GM18502 (cell line): ENCODE measurements around the gene ARHGAP8.
"Not testable (repeated sequence)": the region's sequence is repeated elsewhere in the genome, so short reads cannot be mapped to it uniquely, and the experiment has no call there.

Experiments used
- ATAC-seq: cut with Tn5 transposase; IDR thresholded peaks from one replicate; pipeline ENCODE4 v1.9.1; 2021; ENCODE audit warnings: mild to moderate bottlenecking; ENCODE audit not compliant: unreplicated experiment, poor library complexity

Gene ARHGAP8

GRCh38 chr22:44895296-44896055 lies 143.1 kb downstream of the ARHGAP8 start:
- no peak for ATAC-seq

DNA sequence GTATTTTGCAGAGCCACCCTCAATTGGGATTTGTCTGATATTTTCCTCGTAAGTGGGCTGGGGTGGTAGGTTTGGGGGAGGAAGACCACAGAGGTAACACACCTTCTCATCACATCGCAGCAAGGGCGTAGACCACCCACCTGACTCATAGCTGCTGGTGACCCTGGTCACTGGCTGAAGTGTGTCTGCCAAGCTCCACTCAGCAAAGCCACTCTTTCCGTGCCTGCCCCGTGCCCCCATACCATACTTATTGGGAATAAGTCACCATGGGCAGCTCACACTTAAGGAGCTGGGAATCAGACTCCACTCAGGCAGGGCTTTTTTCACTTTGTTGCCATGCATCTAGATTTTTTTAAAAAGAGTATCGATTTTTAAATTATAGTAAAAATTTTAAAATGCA lies 145.9 kb downstream of the ARHGAP8 start:
- no peak for ATAC-seq

- no peak for ATAC-seq
Measured at GRCh38 chr22:44901301-44901700, 148.9 kb downstream of the ARHGAP8 start.

- not testable (repeated sequence) for ATAC-seq
Measured at GRCh38 chr22:44903164-44903563, 150.8 kb downstream of the ARHGAP8 start.

GRCh38 chr22:44904492-44905152 lies 152.2 kb downstream of the ARHGAP8 start:
- ATAC-seq, result not testable (repeated sequence)

GRCh38 chr22:44906248-44906936 lies 154.0 kb downstream of the ARHGAP8 start:
- ATAC-seq, result no peak

GRCh38 chr22:44906999-44907644 lies 154.7 kb downstream of the ARHGAP8 start:
- ATAC-seq, result no peak

DNA sequence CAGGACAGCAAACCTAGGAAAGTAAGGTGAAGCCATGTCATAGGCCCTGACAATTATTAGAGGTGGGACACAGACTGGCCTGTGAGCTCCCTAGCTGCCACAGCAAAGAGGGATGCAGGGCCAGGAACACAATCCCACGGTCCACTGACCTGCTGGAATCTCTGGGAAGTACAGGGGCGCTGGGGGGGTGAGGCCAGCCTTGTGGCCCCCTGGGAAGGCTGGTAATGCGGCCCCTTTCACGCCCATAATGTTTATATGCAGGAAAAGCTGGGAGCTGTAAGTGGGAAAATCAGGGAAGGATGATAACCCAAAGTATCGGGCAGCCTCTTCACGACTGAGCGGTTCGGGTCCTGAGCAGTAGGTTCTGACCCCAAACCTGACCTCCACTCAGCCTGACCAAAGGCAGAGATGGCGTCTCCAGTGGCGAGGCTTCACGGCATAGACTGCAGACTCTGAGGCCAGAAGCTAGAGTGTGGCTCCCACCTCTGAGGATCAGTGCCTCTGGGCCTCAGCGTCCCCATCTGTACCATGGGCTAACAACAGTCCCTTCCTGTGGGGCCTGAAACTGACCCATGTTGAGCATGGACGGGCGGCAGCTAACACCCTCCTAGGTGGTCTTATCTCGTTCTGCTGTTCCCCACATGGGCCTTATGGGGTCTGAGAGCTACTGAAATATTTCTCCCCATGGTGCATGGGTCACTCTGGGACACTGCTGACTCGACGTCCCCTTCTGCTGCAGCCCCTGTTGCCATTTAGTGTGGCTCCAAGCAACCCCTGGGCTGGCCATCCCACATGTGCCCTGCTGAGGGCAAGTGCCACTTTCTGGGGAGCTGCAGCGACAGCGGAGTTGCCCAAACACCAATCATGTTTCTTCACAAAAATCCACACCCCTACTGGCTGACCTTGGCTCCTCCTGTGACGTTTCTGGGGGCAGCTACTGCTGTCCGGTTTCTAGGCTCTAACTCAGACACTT lies 155.7 kb downstream of the ARHGAP8 start:
- no peak for ATAC-seq

GRCh38 chr22:44909241-44909640 lies 156.9 kb downstream of the ARHGAP8 start:
- ATAC-seq, result no peak
